SKM-1 (cell line): Measurements from ENCODE around the gene SUSD3.
A peak's percentile ranks its signal among the peaks of the same experiment; 100 is the strongest.

Experiments used
- DNase-seq: peaks from one replicate; lab custom pipeline; 2025; ENCODE audit not compliant: unreplicated experiment; lab: John Stamatoyannopoulos, UW

Gene SUSD3

DNA sequence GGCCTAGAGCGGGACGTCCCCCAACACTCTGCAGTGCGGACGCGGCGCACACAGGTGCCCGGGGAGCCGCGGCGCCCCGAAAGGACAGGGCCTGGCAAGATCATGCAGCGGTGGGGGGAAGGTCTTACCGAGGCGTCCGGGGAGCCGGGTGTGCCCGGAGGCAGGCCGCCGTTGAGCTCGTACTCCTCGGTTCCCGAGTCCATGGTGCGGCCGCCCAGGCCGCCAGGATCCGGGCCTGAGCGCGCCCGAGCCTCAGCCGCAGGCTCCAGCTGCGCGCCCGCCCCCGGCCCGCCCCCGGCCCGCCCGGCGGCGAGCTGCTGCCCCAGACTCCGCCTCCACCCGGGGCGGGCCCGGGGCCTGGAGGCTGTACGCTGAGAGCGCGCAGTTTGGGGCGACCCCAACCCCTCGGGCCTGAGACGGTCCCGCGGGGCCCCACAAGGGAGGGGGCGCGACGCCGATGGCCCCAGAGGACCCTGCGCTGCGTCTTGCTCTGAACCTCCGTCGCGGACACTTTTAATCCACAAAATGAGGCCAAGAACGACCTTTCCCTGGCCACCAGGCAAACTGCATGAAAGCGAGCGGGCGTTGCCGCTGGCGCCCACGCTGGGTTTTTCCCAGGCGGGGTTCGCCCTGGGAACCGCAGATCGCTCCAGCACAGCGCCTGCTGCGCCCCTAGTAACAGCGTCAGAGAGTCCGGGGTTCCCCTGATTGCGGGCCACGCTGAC lies 75.7 kb downstream of the SUSD3 start, which contains the start of gene NINJ1:
TSS of gene NINJ1 (minus strand) at position 237 of the 725 bp plus-strand sequence. CDS start at position 203, 34 bp downstream.
- peak; percentile 10 for DNase-seq
